GM12878 (cell line): Measurements from ENCODE around the gene FCER1G. TPM values are rescaled to one million over a fixed set of nuclear protein-coding genes. Genes with fewer than 3 reads are reported as not detected.
"Not testable (repeated sequence)": the region's sequence is repeated elsewhere in the genome, so short reads cannot be mapped to it uniquely, and the experiment has no call there.

Experiments
- ATAC-seq: fragments of 200-7000 bp; cut with Tn5 transposase; 3 replicates; pipeline ENCODE4 v1.9.1; 2020; ENCODE audit warnings: mild to moderate bottlenecking, moderate library complexity
- BruUV-seq: library from RNA; stranded (reverse); fragments of 400-500 nt; replicated peaks from 2 replicates; lab custom pipeline; 2021; lab: Mats Ljungman, UMichigan
- CTCF ChIA-PET: fragments of 300-600 bp; sonication (Branson Sonifier 250); formaldehyde crosslinking; extraction: SDS; loops from one replicate; lab custom pipeline; 2021; ENCODE audit warnings: inconsistent platforms; lab: Yijun Ruan, JAX
- POLR2A ChIA-PET: fragments of 350-600 bp; formaldehyde crosslinking; extraction: SDS; loops from one replicate; lab custom pipeline; 2021; ENCODE audit warnings: inconsistent platforms; lab: Charles Lee
- RAD21 ChIA-PET: fragments of 300-600 bp; sonication (Branson Sonifier 250); formaldehyde crosslinking; loops from one replicate; lab custom pipeline; 2023; ENCODE audit warnings: antibody characterized with exemption; ENCODE audit not compliant: unreplicated experiment; lab: Charles Lee
- SMC1A ChIA-PET: fragments of 300-600 bp; sonication (Branson Sonifier 250); formaldehyde crosslinking; loops from one replicate; lab custom pipeline; 2023; ENCODE audit not compliant: unreplicated experiment, uncharacterized antibody; lab: Charles Lee
- DNase-seq: peaks from one replicate; pipeline ENCODE4 v3.0.0-alpha.2; 2011; ENCODE audit warnings: low read depth, low spot score
- FAIRE-seq: peaks from 3 replicates; lab custom pipeline; 2011; peaks lifted over from hg19 to GRCh38; lab: Jason Lieb, UNC
- H2AFZ ChIP-seq: 2 replicates; pipeline ENCODE4 v1.6.0; 2011; ENCODE audit warnings: low read depth, low read length, control low read depth; ENCODE audit not compliant: control insufficient read depth
- H3K27ac ChIP-seq: 2 replicates; pipeline ENCODE4 v1.5.1; 2011; ENCODE audit warnings: control low read depth; ENCODE audit not compliant: control insufficient read depth, insufficient read depth
- H3K27me3 ChIP-seq, 2 experiments: replicated peaks in 1 of 2; 2 replicates each; pipeline versions ENCODE4 v1.6.0 to v1.6.1; 2011; ENCODE audit warnings: low read length in 1 of 2; ENCODE audit not compliant: control insufficient read depth in 2 of 2, insufficient read depth in 2 of 2
- H3K36me3 ChIP-seq, 2 experiments: 2 replicates each; pipeline ENCODE4 v1.5.1; 2011; ENCODE audit warnings: low read length in 1 of 2; ENCODE audit not compliant: control insufficient read depth in 2 of 2, insufficient read depth in 2 of 2
- H3K4me1 ChIP-seq: 2 replicates; pipeline ENCODE4 v1.6.1; 2011; ENCODE audit warnings: mild to moderate bottlenecking, low read length, moderate library complexity, mixed read lengths; ENCODE audit not compliant: control insufficient read depth, insufficient read depth
- H3K4me2 ChIP-seq: 2 replicates; pipeline ENCODE4 v1.6.0; 2011; ENCODE audit warnings: control low read depth; ENCODE audit not compliant: control insufficient read depth, insufficient read depth
- H3K4me3 ChIP-seq: fragments of 200-600 bp; sonication (generic); 2 replicates; pipeline ENCODE4 v1.5.1; 2016
- H3K79me2 ChIP-seq: 2 replicates; pipeline ENCODE4 v1.6.0; 2011; ENCODE audit warnings: low read length; ENCODE audit not compliant: control insufficient read depth, insufficient read depth
- H3K9ac ChIP-seq: 2 replicates; pipeline ENCODE4 v1.8.0; 2011; ENCODE audit warnings: low read length, control low read depth, mixed read lengths; ENCODE audit not compliant: control insufficient read depth, insufficient read depth
- H3K9me3 ChIP-seq: replicated peaks from 3 replicates; pipeline ENCODE4 v1.5.1; 2011; ENCODE audit warnings: mild to moderate bottlenecking, low read length; ENCODE audit not compliant: control insufficient read depth, insufficient read depth
- H4K20me1 ChIP-seq: 2 replicates; pipeline ENCODE4 v1.6.0; 2011; ENCODE audit not compliant: control insufficient read depth, insufficient read depth
- WGBS: methylation state at CpG from one replicate; pipeline ENCODE4 v1.1.6; 2016; ENCODE audit warnings: low lambda C conversion rate; ENCODE audit not compliant: insufficient replicate concordance, insufficient coverage; ENCODE audit errors: missing lambda C conversion rate; 5-methylcytosine and 5-hydroxymethylcytosine counted together
- in situ Hi-C: fragments of 300-500 bp; cut with MboI; formaldehyde crosslinking; loops from 9 replicates; pipeline ENCODE4 v1.14.3; 2018; ENCODE audit warnings: mixed read lengths
- intact Hi-C: fragments of 100-400 bp; cut with micrococcal nuclease; formaldehyde crosslinking; loops from one replicate; pipeline ENCODE4 v1.14.2; 2022; ENCODE audit not compliant: unreplicated experiment
- polyA plus RNA-seq, 11 experiments: library from polyadenylated mRNA; depleted of rRNA in 4 of 11; unstranded in 6 of 11; stranded (reverse) in 5 of 11; fragments of >200 nt; fragmentation: Nextera tagmentation in 4 of 11; fragmentation: Illumina TruSeq in 1 of 11; extraction: Ambion mirVana in 4 of 11; extraction: Trizol in 1 of 11; gene quantifications; 1 replicate in 1 of 11; 2 replicates in 10 of 11; pipeline versions ENCODE4 v1.2.1 to v1.2.3, GENCODE V29; 2011 to 2016; ENCODE audit warnings: inconsistent platforms in 2 of 11, missing spikeins in 2 of 11, low read depth in 1 of 11
- total RNA-seq, 4 experiments: library from RNA; depleted of rRNA in 3 of 4; stranded (reverse); fragments of >200 nt in 3 of 4; fragmentation: Illumina TruSeq in 1 of 4; extraction: Trizol in 1 of 4; gene quantifications; 2 replicates each; pipeline versions ENCODE4 v1.2.1 to v1.2.3, GENCODE V29; 2013 to 2021

FCER1G gene
- total and polyA plus RNA-seq, 10 of the 15 experiments (the other 5 are each of a cell fraction or from before 2014, with no cell fraction given): 0.40 to 1.9 (median 0.89) TPM

GRCh38 chr1:161255955-161256520 is 40.9 kb downstream of the FCER1G start:
- H3K27ac ChIP-seq, H3K4me3 ChIP-seq, in situ Hi-C loops, intact Hi-C loops, H3K79me2 ChIP-seq, POLR2A ChIA-PET, SMC1A ChIA-PET, BruUV-seq, H3K4me2 ChIP-seq, H3K9me3 ChIP-seq, DNase-seq, H3K4me1 ChIP-seq, H2AFZ ChIP-seq, RAD21 ChIA-PET, H3K9ac ChIP-seq, H3K36me3 ChIP-seq, H3K27me3 ChIP-seq, FAIRE-seq, ATAC-seq, H4K20me1 ChIP-seq, CTCF ChIA-PET: not testable (repeated sequence)
- 78% methylated on average over 4 of the region's 4 CpGs for WGBS

DNA sequence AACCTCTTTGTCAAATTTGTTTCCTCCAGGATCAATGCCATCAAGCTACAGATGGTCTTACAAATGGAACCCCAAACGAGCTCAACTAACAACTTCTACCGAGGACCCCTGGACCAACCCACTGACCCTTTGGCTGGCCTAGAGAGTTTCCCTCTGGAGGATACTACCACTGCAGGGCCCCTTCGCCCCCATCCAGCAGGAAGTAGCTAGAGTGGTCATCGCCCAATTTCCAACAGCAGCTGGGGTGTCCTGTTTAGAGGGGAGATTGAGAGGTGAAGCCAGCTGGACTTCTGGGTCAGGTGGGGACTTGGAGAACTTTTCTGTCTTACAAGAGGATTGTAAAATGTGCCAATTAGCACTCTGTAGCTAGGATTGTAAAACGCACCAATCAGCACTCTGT is 42.0 kb downstream of the FCER1G start:
- in situ Hi-C loops, H3K27me3 ChIP-seq, H2AFZ ChIP-seq, H3K4me3 ChIP-seq, intact Hi-C loops, FAIRE-seq, H3K27ac ChIP-seq, H4K20me1 ChIP-seq, DNase-seq, RAD21 ChIA-PET, BruUV-seq, H3K9ac ChIP-seq, H3K4me2 ChIP-seq, POLR2A ChIA-PET, H3K79me2 ChIP-seq, H3K9me3 ChIP-seq, H3K36me3 ChIP-seq, ATAC-seq: not testable (repeated sequence)
- peaks cover 13% of the 10 kb centered on the region for H3K4me1 ChIP-seq
- 71% methylated on average over 5 of the region's 5 CpGs for whole genome bisulfite sequencing
- SMC1A ChIA-PET: interaction anchor here (1.0 kb wide), 1 partner anchor 30 kb away, joined by 4 read pairs; no protein-coding TSS in a partner anchor
- CTCF ChIA-PET: interaction anchor here (0.5 to 2.1 kb wide), 4 partner anchors 8 to 34 kb away, joined by 3 to 5 read pairs (median 4); partner anchors contain the start of gene TOMM40L
